Gastrocnemius medialis (tissue), 4 donors: ENCODE results near the gene YIPF6.

Source experiments
- POLR2A ChIP-seq, 2 donors: fragments of 450-650 bp; IDR thresholded peaks; one replicate each; pipeline ENCODE4 v1.6.1; 2017; ENCODE audit warnings: antibody characterized with exemption in 2 of 2, mild to moderate bottlenecking in 2 of 2, moderate library complexity in 2 of 2
- TF ChIP-seq, protein P1 (sequence below), 5 experiments: fragments of 450-650 bp in 3 of 5; fragments of 200-600 bp in 2 of 5; sonication (generic) in 2 of 5; IDR thresholded peaks in 4 of 5; conservative IDR thresholded peaks in 1 of 5; 1 replicate in 4 of 5; 2 replicates in 1 of 5; pipeline ENCODE4 v1.5.1; 2016 to 2019; ENCODE audit warnings: antibody characterized with exemption in 5 of 5, mild to moderate bottlenecking in 3 of 5, moderate library complexity in 3 of 5

DNA sequence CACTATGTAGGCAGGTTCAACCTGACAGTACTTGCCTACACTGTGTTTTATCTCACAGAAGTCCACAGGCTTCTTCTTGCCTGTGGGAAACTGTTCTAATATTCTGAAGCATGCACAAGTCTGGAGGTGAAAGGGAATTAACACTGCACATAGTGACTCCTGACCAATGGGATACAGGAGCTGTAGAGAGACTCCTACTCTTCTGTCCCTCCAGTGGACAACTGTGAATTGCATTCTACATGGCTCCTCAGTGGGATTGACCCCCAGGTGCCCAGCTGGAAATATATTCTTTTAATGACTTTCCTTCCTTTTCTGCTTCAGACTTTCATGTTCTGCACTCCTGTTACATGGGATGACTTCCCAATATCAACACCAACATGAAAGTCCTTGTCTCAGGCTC, 8.2 kb upstream of the YIPF6 start:
- TF ChIP-seq, protein P1, sequence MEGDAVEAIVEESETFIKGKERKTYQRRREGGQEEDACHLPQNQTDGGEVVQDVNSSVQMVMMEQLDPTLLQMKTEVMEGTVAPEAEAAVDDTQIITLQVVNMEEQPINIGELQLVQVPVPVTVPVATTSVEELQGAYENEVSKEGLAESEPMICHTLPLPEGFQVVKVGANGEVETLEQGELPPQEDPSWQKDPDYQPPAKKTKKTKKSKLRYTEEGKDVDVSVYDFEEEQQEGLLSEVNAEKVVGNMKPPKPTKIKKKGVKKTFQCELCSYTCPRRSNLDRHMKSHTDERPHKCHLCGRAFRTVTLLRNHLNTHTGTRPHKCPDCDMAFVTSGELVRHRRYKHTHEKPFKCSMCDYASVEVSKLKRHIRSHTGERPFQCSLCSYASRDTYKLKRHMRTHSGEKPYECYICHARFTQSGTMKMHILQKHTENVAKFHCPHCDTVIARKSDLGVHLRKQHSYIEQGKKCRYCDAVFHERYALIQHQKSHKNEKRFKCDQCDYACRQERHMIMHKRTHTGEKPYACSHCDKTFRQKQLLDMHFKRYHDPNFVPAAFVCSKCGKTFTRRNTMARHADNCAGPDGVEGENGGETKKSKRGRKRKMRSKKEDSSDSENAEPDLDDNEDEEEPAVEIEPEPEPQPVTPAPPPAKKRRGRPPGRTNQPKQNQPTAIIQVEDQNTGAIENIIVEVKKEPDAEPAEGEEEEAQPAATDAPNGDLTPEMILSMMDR (IDR thresholded peaks at IDR 0.05 in 4 of 5, conservative IDR thresholded peaks at IDR 0.05 in 1 of 5): peak in 1 of 5 experiments; percentile 31
- no peak for TF ChIP-seq POLR2A (IDR thresholded peaks at IDR 0.05)
